Right cardiac atrium (tissue), 5 donors: Measurements from ENCODE around the gene VCX3B. TPM values are rescaled to one million over a fixed set of nuclear protein-coding genes. Genes with fewer than 3 reads are reported as not detected.
A peak's percentile ranks its signal among the peaks of the same experiment; 100 is the strongest.
"Not testable (repeated sequence)": the region's sequence is repeated elsewhere in the genome, so short reads cannot be mapped to it uniquely, and the experiment has no call there.

Source experiments
- ATAC-seq, 2 donors: fragments of 200-7000 bp; cut with Tn5 transposase; one replicate each; pipeline versions ENCODE4 v1.8.0 to v1.9.1; 2020; ENCODE audit warnings: moderate library complexity in 2 of 2, mild to moderate bottlenecking in 1 of 2
- DNase-seq, 3 donors: peaks; one replicate each; pipeline ENCODE4 v3.0.0-alpha.2; 2020
- H3K27ac ChIP-seq: one replicate; pipeline ENCODE4 v1.5.1; 2013; ENCODE audit warnings: mild to moderate bottlenecking, low read length, control low read depth, moderate library complexity
- H3K27me3 ChIP-seq: one replicate; pipeline ENCODE4 v1.6.1; 2013; ENCODE audit not compliant: control insufficient read depth, insufficient read depth
- H3K4me1 ChIP-seq: one replicate; pipeline ENCODE4 v1.6.1; 2013; ENCODE audit warnings: low read length; ENCODE audit not compliant: control insufficient read depth, insufficient read depth
- H3K4me3 ChIP-seq: one replicate; pipeline ENCODE4 v1.5.1; 2013; ENCODE audit warnings: low read length, control low read depth
- H3K9me3 ChIP-seq: one replicate; pipeline ENCODE4 v1.6.1; 2013; ENCODE audit warnings: low read length; ENCODE audit not compliant: control insufficient read depth
- WGBS: extraction: QIAGEN DNeasy Blood & Tissue Kit; methylation state at CpG from one replicate; pipeline ENCODE4 v1.1.7; 2013; 5-methylcytosine and 5-hydroxymethylcytosine counted together
- intact Hi-C, 4 donors: fragments of 100-400 bp; cut with DNase I; formaldehyde crosslinking; loops; one replicate each; pipeline versions ENCODE4 v1.11.0 to v1.14.0; 2022 to 2023
- long read RNA-seq, 4 donors: library from polyadenylated mRNA; unstranded; transcript quantifications; one replicate each; pipeline ENCODE4 v2.0.0, GENCODE V29; 2020 to 2021
- polyA plus RNA-seq: library from polyadenylated mRNA; stranded (reverse); fragments of 200-250 nt; gene quantifications from one replicate; pipeline ENCODE4 v1.2.3, GENCODE V29; 2013
- total RNA-seq, 4 donors: library from RNA; stranded (reverse); fragmentation: NEBNext Ultra II Directional; extraction: Animal tissue kit (Norgen Biotek cat#: 25700); gene quantifications; one replicate each; pipeline ENCODE4 v1.2.1, GENCODE V29; 2021
- donor health status: healthy with polysubstance abuse.
- donor health status: DM: no; HTN: yes; CAD: no.
- donor health status: DM: no; HTN: no; CAD: no.
- donor health status: DM: no; HTN: yes; CAD: no; lungs with severe emphysema.
- donor health status: DM: yes; HTN: yes; CAD: no.

The VCX3B gene
- under 1 TPM in 2 of 4 donors, not detected in 2; 0.21 to 0.28 TPM for total RNA-seq
- polyA plus RNA-seq: not detected
- long read RNA-seq, donor 1: 0 reads
- long read RNA-seq, donor 2: 0 reads
- long read RNA-seq, donor 3: 0 reads
- long read RNA-seq, donor 4: 0 reads

GRCh38 chrX:8464530-8464929, at the start of gene VCX3B:
TSS of gene VCX3B (plus strand) at chrX:8464830. CDS start at chrX:8465451, 621 bp downstream.
- H3K27me3 ChIP-seq, H3K4me3 ChIP-seq, intact Hi-C loops, DNase-seq, H3K9me3 ChIP-seq, H3K4me1 ChIP-seq, H3K27ac ChIP-seq, ATAC-seq: not testable (repeated sequence)
- WGBS: 65% methylated on average over 3 of the region's 3 CpGs

GRCh38 chrX:8418301-8418700, 46.3 kb upstream of the VCX3B start:
- DNase-seq (no peak), ATAC-seq (no peak)
- H3K4me1 ChIP-seq: no peaks in the 10 kb centered on the region
- intact Hi-C loops: no loop called here
- WGBS: 89% methylated on average over 4 of the region's 4 CpGs
- H3K27me3 ChIP-seq: no peaks in the 10 kb centered on the region
- H3K27ac ChIP-seq: no peak overlapping the region
- H3K9me3 ChIP-seq: no peaks in the 10 kb centered on the region
- no peak overlapping the region for H3K4me3 ChIP-seq

- no peak overlapping the region for H3K27ac ChIP-seq
- no peak for DNase-seq
- no peaks in the 10 kb centered on the region for H3K4me1 ChIP-seq
- H3K27me3 ChIP-seq: no peaks in the 10 kb centered on the region
- no peak overlapping the region for H3K4me3 ChIP-seq
- 59% methylated on average over 1 of the region's 1 CpG for WGBS
- intact Hi-C loops: no loop called here
- no peaks in the 10 kb centered on the region for H3K9me3 ChIP-seq
- no peak for ATAC-seq
Observed at GRCh38 chrX:8424912-8425311, 39.7 kb upstream of the VCX3B start.

- Histone ChIP-seq H3K9me3 (no peaks in the 10 kb centered on the region), H3K27me3 (no peaks in the 10 kb centered on the region), H3K4me1 (no peaks in the 10 kb centered on the region), H3K27ac (no peak overlapping the region), H3K4me3 (no peak overlapping the region)
- ATAC-seq: no peak
- intact Hi-C loops: no loop called here
- DNase-seq: no peak
- 82% methylated on average over 6 of the region's 6 CpGs for WGBS
Observed at GRCh38 chrX:8429692-8430249, 34.9 kb upstream of the VCX3B start.

- Histone ChIP-seq H3K9me3 (no peaks in the 10 kb centered on the region), H3K27me3 (no peaks in the 10 kb centered on the region), H3K4me3 (no peak overlapping the region), H3K27ac (no peak overlapping the region), H3K4me1 (no peaks in the 10 kb centered on the region)
- intact Hi-C loops: no loop called here
- DNase-seq (no peak), ATAC-seq (no peak)
- WGBS: 93% methylated on average over 3 of the region's 3 CpGs
Observed at GRCh38 chrX:8430444-8430843, 34.2 kb upstream of the VCX3B start.

GRCh38 chrX:8432396-8432795, 32.2 kb upstream of the VCX3B start:
- Histone ChIP-seq H3K4me1 (no peaks in the 10 kb centered on the region), H3K9me3 (no peaks in the 10 kb centered on the region), H3K27me3 (no peaks in the 10 kb centered on the region), H3K4me3 (no peak overlapping the region), H3K27ac (no peak overlapping the region)
- intact Hi-C loops: no loop called here
- ATAC-seq (no peak), DNase-seq (no peak)
- WGBS: 62% methylated on average over 3 of the region's 3 CpGs

GRCh38 chrX:8433109-8434062, 31.2 kb upstream of the VCX3B start:
- no peaks in the 10 kb centered on the region for H3K9me3 ChIP-seq
- no peaks in the 10 kb centered on the region for H3K4me1 ChIP-seq
- H3K4me3 ChIP-seq: no peak overlapping the region
- ATAC-seq (no peak), DNase-seq (no peak)
- intact Hi-C loops: no loop called here
- H3K27me3 ChIP-seq: no peaks in the 10 kb centered on the region
- WGBS: 69% methylated on average over 3 of the region's 3 CpGs
- no peak overlapping the region for H3K27ac ChIP-seq

GRCh38 chrX:8447368-8447767, 17.3 kb upstream of the VCX3B start:
- no peak overlapping the region for H3K27ac ChIP-seq
- intact Hi-C loops: no loop called here
- 67% methylated on average over 5 of the region's 5 CpGs for WGBS

GRCh38 chrX:8452343-8452742, 12.3 kb upstream of the VCX3B start:
- 98% methylated on average over 21 of the region's 21 CpGs for WGBS
- intact Hi-C loops, H3K4me3 ChIP-seq, H3K27ac ChIP-seq, ATAC-seq, H3K4me1 ChIP-seq, H3K27me3 ChIP-seq, DNase-seq, H3K9me3 ChIP-seq: not testable (repeated sequence)

More at GRCh38 chrX:8447368-8447767, 17.3 kb upstream of the VCX3B start:
- no peaks in the 10 kb centered on the region for H3K4me1 ChIP-seq
- H3K27me3 ChIP-seq: no peaks in the 10 kb centered on the region
- H3K9me3 ChIP-seq: no peaks in the 10 kb centered on the region
- DNase-seq: no peak
- ATAC-seq: no peak
- no peak overlapping the region for H3K4me3 ChIP-seq

GRCh38 chrX:8453611-8454010, 11.0 kb upstream of the VCX3B start:
- 17% methylated on average over 3 of the region's 3 CpGs for WGBS
- ATAC-seq (peak in 1 of 2 donors; percentile 59), DNase-seq (no peak)
- H3K4me1 ChIP-seq: peaks cover 3% of the 10 kb centered on the region
- H3K27me3 ChIP-seq: no peaks in the 10 kb centered on the region
- intact Hi-C loops: no loop called here
- H3K4me3 ChIP-seq: no peak overlapping the region
- no peak overlapping the region for H3K27ac ChIP-seq
- no peaks in the 10 kb centered on the region for H3K9me3 ChIP-seq

GRCh38 chrX:8455557-8455956, 9.1 kb upstream of the VCX3B start:
- WGBS: 94% methylated on average over 4 of the region's 4 CpGs
- peaks cover 3% of the 10 kb centered on the region for H3K4me1 ChIP-seq
- ATAC-seq (no peak), DNase-seq (no peak)
- H3K27ac ChIP-seq: no peak overlapping the region
- intact Hi-C loops: no loop called here
- H3K4me3 ChIP-seq: no peak overlapping the region
- H3K27me3 ChIP-seq: no peaks in the 10 kb centered on the region
- H3K9me3 ChIP-seq: no peaks in the 10 kb centered on the region
